ENCODE measurements around the gene RRH.
"Not testable (repeated sequence)": the region's sequence is repeated elsewhere in the genome, so short reads cannot be mapped to it uniquely, and the experiment has no call there.

The RRH gene, protein sequence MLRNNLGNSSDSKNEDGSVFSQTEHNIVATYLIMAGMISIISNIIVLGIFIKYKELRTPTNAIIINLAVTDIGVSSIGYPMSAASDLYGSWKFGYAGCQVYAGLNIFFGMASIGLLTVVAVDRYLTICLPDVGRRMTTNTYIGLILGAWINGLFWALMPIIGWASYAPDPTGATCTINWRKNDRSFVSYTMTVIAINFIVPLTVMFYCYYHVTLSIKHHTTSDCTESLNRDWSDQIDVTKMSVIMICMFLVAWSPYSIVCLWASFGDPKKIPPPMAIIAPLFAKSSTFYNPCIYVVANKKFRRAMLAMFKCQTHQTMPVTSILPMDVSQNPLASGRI

DNA sequence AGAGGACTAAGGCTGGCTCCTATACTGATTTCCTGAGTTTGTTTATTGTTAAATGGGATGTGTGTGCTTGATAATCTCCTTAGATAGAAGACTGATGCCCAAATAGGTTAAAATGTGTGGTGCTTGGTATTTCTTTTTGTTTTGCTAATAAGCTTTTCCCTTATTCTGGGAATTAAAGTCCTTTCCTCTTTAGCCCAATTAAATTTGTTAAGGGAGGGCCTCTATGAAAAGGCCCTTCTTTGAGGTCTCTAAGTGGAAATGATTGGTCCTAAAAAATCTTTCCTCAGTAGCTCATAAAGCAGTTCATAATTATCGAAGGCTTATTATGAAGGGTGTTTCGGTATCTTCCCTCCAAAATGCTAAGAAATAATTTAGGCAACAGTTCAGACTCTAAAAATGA is at the start of gene RRH:
Gene RRH, plus strand, starts transcription at position 301 of the 400 bp plus-strand sequence. Its CDS starts 56 bp downstream, at position 357.
- DNase-seq (ENCODE audit: low read depth): no peak

DNA sequence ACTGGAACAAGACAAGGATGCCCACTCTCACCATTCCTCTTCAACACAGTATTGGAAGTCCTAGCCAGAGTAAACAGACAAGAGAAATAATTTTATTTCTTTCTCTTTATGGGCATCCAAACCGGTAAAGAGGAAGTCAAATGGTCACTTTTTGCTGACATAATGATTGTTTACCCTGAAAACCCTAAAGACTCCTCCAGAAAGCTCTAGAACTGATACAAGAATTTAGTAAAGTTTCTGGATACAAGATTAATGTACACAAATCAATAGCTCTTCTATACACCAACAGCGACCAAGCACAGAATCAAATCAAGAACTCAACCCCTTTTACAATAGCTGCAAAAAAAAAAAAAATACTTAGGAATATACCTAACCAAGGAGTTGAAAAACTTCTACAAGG is 45.7 kb upstream of the RRH start:
- DNase-seq (ENCODE audit: low read depth): not testable (repeated sequence)

DNA sequence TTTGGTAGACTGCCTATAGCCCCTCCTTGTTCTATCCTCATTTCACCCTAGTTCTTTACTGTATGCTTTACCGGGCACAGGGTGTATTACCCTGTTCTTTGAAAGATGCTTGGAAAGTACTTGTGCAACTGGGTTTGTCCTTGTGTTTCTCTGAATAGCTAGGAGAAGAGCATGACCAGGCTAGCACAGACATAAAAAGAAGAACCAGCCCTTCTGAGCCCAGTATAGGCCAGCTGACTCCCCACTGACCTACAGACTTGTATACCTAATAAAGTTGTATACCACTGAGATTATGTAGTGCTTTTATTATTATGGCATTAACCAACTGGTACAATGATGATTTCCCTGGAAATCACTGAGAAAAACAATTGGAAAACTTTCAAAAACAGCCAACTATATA is 40.9 kb upstream of the RRH start:
- DNase-seq (ENCODE audit: low read depth): no peak

DNA sequence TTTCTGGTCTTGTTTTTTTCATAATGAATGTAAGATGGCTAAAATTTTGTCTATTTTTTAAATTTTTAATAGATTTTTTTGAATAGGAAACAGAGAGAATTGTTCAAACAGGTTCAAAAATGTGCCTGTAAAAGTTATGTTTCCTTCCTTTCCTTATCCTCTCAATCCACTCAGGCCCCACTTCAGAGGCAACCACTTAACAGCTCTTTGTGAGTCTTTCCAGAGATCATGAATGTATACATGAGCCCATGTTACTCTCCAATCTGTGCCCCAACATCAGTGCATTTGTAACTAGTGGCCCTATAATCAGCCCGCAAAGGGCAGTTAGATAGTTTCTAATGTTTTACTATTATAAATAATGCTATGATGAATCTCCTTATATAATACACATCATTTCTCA is 40.0 kb upstream of the RRH start:
- no peak for DNase-seq (ENCODE audit: low read depth)

DNA sequence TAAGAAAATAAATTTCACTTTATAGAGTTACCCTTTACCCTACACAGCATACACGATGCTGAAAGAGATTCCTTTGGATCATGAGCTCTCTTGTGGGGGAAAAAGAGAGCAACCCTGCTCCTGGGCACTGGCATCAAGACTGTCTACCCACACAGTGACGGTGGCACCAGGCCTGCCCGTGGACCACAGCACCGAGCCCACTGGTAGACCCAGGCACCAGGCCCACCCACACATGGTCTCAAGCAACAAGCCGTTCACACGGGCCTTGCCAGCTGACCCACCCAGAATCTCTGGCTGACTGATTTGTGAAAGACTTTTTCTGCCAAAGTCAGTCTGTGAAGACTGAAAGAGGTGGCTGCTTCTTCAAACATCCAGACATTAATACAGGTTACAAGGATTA is 32.7 kb upstream of the RRH start:
- DNase-seq (ENCODE audit: low read depth): no peak

DNA sequence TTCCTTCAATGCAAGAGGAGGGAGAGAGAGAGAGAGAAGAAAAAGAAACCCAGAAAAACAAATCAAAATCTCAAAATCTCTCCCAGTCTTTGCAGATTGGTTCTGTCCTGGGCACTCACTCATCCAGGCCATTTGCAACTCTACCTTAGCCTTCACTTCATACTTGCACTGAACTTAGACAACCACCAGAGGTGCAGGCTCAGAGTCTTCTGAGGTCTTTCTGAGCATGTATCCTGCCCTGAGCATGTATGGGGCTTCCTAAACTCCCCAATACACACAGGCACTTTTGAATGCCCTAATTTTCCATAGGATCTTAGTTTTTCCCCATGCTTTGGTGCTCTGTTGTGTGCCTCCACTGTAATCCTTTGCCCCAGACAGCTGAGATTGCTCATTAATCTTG is 28.9 kb upstream of the RRH start:
- no peak for DNase-seq (ENCODE audit: low read depth)

DNA sequence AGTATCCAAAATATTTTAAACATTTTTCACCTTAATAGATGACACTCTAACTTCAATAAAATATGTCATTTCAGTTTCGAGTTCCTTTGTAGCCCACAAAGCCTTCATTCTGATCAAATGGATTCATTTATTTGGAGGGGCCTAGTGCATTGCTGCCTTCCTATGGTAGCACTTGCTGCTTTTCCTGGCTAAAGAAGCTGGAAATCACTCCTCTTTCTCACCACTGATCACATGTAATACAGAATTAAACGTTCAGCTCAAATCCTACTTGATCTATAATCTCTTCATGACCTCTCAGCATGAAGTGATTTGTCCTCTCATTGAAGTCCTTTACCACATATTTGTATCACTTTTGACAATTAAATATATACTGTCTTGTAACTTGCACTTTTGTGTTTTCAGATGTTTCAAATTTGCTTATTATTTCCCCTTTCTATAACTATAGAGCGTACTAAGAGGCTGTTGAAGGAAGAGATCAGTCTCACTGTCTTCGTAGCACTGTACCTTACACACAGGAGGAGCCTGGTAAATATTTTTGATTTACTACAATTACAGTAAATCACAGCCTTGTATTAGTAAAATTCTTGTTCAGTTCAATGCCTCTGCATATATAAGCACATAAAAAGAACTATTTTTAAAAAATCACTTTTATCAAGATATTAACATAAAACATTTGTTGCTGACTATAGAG is 26.5 kb upstream of the RRH start:
- no peak for DNase-seq (ENCODE audit: low read depth)

DNA sequence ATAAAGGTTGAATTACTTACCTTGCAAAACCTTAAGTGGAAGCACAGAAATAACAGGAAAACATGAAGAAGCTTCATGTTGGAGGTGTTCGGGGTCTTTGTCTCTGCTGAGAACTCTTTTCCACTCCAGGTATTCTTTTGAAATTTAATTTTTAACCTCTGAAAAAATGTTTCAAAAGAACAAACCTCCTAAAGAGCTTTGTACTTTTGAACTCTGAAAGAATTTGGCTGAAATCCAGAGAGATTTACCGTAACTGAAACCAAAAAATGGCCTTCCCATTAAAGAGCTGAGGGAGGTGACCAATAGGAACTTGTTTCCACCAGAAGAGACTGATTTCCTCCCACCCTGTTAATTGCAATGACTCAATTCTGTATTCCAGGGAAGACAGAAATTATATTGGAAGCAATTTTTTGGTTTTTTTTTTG is 25.9 kb upstream of the RRH start, which contains the start of gene CFI:
Gene CFI, minus strand, starts transcription at position 105 of the 425 bp plus-strand sequence. Its CDS starts 28 bp downstream, at position 77.
- no peak for DNase-seq (ENCODE audit: low read depth)

DNA sequence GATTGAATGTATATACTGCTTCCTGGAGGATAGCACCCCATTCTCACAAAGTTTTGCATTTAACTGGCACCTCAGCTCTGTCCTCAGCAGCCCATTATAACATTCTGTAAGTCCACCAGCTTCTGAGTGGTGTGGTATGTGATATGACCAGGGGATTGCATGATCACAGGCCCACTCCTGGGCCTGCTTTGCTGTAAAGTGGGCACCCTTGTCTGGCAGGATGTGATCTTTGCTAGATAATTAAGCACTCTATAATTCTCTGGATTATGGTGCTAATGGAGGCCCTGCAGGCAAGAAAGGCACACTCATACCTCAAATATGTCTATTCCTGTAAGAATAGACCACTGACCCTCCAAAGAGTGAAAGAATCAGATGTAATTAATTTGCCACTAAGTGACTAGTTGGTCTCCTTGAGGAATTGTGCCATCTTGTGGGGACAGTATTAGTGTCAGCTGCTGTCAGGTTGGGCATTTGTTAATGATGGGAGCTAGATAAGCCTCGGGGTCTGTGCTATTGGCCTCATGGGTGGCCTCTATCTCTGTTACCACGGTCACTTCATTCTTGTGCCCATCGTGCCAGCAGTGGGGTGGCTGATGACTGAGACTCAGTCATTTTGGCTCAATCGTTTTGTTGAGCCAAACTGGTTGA is 23.7 kb upstream of the RRH start:
- no peak for DNase-seq (ENCODE audit: low read depth)

DNA sequence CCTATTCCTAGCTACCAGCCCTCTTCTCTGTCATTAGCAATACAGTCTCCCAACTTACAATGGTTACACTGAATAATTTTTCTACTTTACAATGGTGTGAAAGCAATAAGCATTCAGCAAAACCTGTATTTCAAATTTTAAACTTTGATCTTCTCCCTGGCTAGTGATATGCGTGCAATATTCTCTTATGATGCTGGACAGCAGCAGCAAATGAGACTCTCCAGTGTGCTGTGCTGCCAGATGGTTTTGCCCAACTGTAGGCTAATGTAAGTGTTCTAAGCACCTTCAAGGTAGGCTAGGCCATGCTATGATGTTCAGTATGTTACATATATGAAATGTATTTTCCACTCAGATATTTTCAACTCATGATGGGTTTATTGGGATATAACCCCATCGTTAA is 18.1 kb upstream of the RRH start:
- DNase-seq (ENCODE audit: low read depth): no peak

DNA sequence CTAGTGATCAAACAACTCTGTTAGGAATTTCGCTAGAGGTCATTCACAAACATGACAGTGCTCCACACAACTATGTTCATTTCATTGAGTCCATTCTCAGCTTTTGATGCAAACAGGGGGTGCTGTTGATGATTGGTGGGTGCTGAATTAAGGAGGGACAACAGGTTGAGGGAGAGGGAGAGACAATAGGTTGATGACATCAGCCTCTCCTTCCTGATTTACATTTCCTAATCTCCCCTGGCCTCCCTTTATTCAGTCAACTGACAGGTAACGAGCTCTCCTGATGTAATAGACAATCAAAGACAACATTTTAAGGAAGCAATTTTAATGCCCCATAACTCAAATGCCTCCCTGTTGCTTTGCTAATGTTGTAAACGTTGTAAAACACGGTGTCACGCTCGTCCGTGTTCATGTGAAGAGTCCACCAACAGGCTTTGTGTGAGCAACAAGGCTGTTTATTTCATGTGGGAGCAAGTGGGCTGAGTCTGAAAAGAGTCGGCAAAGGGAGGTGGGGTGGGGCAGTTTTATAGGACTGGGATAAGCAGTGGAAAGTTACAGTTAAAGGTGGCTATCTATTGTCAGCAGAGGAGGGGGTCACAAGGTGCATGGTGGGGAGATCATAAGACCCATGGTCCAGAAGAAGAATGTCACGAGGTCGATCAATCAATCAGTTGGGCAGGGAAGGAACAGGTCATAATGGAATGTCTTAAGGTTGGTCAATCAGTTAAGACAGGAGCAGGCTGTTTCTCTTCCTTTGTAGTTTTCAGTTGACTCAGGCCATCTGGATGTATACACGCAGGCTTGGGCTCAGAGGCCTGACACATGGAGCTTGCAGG is 17.0 kb upstream of the RRH start:
- no peak for DNase-seq (ENCODE audit: low read depth)

DNA sequence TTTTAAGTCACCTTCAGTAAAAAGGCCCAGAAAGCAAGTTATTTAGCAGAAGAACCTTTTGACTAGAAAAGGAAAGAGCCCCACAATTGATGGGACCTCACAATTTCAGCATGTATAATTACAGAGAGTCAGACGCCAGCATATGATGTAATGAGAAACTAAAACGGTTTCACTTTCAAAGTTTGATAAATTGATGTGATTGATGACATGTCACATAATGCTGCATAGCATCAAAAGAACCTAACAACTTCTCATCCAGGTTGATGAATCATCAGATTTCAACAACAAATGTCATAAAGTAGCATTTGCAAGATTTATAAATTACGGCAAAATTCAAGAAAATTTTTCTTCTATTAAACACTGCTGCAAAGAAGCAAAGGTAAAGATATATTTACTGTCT is 16.1 kb upstream of the RRH start:
- no peak for DNase-seq (ENCODE audit: low read depth)

DNA sequence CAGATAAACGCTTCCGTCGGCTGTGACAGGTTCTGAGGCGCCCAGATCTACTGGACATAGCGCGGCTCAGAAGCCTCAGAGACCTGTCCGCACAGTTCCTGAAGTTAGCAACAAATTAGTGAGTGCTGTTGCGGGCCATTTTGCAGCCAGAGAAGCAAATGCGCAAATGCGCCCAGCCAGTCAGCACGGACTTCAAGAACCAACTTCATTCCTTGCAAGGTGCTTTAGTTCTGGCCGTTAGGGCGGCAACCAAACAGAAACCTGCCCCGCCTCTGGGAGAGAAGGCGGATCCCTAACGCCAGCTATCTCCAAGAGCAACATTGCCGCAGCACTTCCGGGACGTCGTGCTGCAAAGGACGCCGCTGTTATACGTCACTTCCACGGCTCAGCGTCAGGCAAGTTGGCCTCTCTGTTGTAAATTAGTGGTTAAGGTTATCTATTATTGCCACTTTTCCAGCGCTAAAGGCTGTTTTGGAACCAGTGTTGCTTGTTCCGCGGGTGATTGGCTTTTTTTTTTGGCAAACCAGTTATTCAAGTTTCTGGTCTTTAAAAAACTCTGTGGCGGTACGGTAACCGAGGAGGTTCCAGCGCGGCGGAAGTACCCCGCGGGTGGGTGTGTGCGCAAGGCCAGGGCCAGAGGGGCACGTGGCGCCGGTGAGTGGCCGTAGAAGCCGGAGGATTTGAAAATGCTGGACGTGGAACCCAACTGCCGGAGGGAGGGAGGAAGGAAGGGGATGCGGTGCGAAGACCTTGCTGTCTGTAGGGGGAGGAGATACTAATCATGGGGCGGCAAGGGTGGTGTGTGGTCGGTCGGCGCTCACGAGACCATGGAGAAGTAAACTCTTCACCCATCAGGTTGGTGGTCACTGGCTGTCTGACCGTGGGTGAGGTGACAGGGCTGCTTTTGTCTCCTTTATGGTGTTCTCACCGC is 12.4 kb upstream of the RRH start, which contains the start of gene GAR1:
Gene GAR1, plus strand, starts transcription at position 612 of the 931 bp plus-strand sequence. CDS start 403 bp downstream, outside the sequence.
- DNase-seq (ENCODE audit: low read depth): peak; percentile 83

DNA sequence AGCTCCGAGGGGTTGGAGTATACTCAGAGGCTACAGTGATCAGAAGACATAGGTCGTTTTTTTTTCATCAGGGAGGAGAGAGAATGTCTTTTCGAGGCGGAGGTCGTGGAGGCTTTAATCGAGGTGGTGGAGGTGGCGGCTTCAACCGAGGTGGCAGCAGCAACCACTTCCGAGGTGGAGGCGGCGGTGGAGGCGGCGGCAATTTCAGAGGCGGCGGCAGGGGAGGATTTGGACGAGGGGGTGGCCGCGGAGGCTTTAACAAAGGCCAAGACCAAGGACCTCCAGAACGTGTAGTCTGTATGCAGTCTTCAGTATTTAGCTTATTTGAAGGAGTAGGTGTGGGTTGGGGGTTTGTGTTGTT is 11.7 kb upstream of the RRH start:
- DNase-seq (ENCODE audit: low read depth): peak; percentile 34

DNA sequence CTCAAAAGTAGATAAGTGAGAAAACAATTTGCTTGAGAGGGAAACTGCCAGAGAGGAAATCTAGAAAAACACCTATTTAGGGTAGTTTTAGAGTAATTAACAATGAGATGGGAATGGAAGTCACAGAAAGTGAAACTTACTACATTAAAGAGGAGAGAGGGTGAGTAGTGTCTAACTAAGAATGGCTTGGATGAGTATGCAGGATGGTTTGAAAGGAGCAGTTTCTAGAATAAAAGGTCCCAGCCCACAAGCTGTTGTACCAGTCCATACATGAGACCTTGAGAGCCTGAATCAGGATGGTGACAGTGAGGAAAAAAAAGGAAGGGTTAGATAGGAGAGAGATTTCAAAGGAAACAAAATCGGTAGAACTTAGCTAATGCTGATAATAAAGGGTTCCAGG is 10.9 kb upstream of the RRH start:
- no peak for DNase-seq (ENCODE audit: low read depth)

DNA sequence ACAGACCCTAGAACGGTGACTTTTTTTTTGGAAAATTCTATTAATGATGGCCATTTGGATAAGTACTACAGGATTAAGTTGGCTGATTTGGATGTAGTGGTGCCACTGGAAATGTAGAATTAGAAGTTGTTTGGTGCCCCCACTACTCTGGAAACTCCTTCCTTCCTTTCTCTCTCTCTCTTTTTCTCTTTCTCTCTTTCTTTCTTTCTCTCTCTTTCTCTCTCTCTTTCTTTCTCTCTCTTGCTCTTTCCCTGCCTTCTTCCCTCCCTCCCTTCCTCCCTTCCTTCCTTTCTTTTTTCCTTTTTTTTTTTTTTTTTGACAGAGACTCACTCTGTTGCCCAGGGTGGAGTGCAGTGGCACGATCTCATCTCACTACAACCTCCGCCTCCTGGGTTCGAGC is 9.5 kb upstream of the RRH start:
- DNase-seq (ENCODE audit: low read depth): no peak

DNA sequence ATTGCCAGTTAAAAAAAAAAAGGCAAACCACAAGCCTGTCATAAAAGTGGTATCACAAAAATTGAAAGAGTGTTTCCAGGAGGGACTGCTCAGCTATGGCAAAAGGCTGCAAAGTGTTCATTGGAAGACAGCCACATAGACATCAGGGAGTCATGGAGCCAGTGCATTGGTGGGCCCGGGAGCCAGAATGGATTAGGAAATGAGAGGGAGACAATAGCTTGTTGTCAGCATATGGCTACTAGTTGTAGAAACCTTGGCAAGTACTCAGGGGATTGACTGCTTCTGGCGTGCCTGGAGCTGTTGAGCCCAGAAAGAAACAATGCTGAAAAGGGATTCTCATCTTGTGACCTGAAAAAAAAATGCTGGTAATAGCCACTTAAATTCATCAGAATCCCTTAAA is 7.2 kb upstream of the RRH start:
- no peak for DNase-seq (ENCODE audit: low read depth)

DNA sequence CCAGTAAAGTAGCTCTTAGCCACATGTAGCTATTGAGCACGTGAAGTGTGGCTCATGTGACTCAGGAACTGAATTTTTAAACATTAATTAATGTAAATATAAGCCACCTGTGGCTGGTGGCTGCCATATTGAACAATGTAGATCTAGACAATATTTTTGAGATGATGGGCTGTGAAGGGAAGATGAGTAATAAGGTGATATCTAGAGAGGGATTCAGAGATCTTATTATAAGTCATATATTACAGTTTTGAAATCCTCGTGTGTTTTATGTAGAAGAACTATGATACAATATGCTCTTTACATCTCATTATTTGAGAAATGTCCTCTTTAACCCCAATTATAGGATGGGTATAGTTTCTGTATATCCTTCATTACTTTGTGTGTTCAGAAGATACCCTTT is 6.6 kb upstream of the RRH start:
- DNase-seq (ENCODE audit: low read depth): no peak

DNA sequence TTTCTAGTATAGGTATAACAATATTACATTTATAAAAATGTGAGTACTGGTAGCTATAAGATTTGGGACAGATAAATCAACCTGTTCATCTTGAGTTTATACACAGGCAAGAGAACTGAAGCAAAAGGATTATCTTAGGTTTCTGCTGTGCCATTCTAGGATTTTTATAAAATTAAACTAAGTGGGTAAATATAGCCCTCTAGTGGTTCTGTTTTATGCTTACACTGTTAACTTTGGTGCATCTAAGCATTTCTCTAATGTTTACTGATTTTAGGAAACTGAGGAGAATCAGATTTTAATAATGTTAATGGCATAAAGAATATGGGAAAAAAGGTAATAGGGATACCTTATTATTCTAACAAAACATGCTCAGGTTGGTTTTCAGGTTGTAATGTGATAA is 1.1 kb upstream of the RRH start:
- DNase-seq (ENCODE audit: low read depth): no peak

DNA sequence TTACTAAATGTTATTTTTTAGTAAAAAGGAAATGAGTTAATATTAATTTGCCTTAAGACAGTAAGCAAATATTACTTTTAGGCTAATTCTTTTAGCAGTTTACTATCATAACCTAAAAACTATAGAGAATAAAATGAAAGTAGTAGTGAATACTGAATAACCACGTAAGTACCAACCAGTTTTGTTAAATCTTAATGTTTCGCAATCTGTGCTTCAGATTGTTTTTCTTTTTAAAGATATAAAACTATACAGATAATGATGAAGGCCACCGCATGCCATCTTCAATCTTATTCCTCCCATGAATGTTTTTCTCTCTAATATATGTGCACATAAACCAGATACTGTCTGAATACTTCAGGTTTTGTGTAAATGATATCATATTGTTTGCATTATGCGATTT is 6.0 kb downstream of the RRH start:
- no peak for DNase-seq (ENCODE audit: low read depth)

DNA sequence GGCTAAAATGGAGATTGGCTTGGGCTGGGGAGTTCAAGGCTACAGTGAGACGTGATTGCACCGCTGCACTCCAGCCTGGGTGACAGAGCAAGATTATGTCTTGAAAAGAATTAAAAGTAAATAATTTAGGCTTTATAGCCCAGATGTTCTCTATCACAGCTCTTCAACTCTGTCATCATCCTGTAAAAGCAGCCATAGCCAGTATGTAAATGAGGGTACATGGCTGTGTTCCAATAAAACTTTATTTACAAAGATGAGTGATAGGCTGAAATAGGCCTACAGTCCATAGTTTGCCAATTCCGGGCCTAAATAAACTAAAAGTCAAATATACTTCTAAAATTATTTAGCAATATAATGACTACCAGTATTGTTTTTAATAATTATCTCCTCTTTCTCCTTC is 9.2 kb downstream of the RRH start:
- DNase-seq (ENCODE audit: low read depth): no peak
